ENCODE measurements around the gene RBFOX1. TPM values are rescaled to one million over a fixed set of nuclear protein-coding genes. Genes with fewer than 3 reads are reported as not detected.

Gene RBFOX1
- total and polyA plus RNA-seq, 10 of the 15 experiments (the other 5 are each of a cell fraction or from before 2014, with no cell fraction given), result 0.87 TPM; not detected in 9

- no TSS peak for BruUV-seq (replicated peaks)
- Histone ChIP-seq H2AFZ (ENCODE audit: control insufficient read depth, low read depth, low read length) (no peak overlapping the region), H3K36me3 (ENCODE audit: control insufficient read depth in 2 of 2, insufficient read depth in 2 of 2, low read length in 1 of 2) (no peaks in the 10 kb centered on the region), H3K4me3 (no peak overlapping the region), H3K9ac (ENCODE audit: control insufficient read depth, insufficient read depth, low read length) (no peak overlapping the region), H3K27me3 (replicated peaks in 1 of 2; ENCODE audit: control insufficient read depth in 2 of 2, insufficient read depth in 2 of 2, low read length in 1 of 2) (no peaks in the 10 kb centered on the region), H4K20me1 (ENCODE audit: control insufficient read depth, insufficient read depth) (no peaks in the 10 kb centered on the region), H3K9me3 (replicated peaks; ENCODE audit: control insufficient read depth, insufficient read depth, low read length) (no peaks in the 10 kb centered on the region; the same call in 2 of the 3 replicates), H3K79me2 (ENCODE audit: control insufficient read depth, insufficient read depth, low read length) (no peaks in the 10 kb centered on the region), H3K27ac (ENCODE audit: control insufficient read depth, insufficient read depth) (no peak overlapping the region), H3K4me2 (ENCODE audit: control insufficient read depth, insufficient read depth) (no peak overlapping the region), H3K4me1 (ENCODE audit: control insufficient read depth, insufficient read depth, low read length) (no peaks in the 10 kb centered on the region)
- POLR2A ChIA-PET, result no interaction called here
- TF ChIP-seq CBX3 (IDR thresholded peaks at IDR 0.05; ENCODE audit: borderline replicate concordance, low read depth) (no peak), NFIC (IDR thresholded peaks at IDR 0.05; ENCODE audit: low read depth, low read length) (no peak), ASH2L (IDR thresholded peaks at IDR 0.05; ENCODE audit: borderline replicate concordance, low read depth) (no peak), NR2C2 (IDR thresholded peaks at IDR 0.05; ENCODE audit: borderline replicate concordance, control insufficient read depth, insufficient read length, low read depth) (no peak)
- intact Hi-C loops (cut with micrococcal nuclease; ENCODE audit: unreplicated experiment), result no loop called here
- RAD21 ChIA-PET (ENCODE audit: unreplicated experiment), result no interaction called here
- CTCF ChIA-PET, result no interaction called here
- in situ Hi-C loops (cut with MboI), result loop anchor here (10.0 kb wide), 1 partner anchor 56 kb away; no protein-coding TSS in a partner anchor
- FAIRE-seq (no peak), ATAC-seq (no peak), DNase-seq (ENCODE audit: low read depth, low spot score) (no peak)
- SMC1A ChIA-PET (ENCODE audit: uncharacterized antibody, unreplicated experiment), result no interaction called here
- WGBS (ENCODE audit: insufficient coverage, insufficient replicate concordance, low lambda C conversion rate, missing lambda C conversion rate), result 0% methylated on average over 2 of the region's 3 CpGs
Measured at GRCh38 chr16:7601100-7601499, 268.5 kb downstream of the RBFOX1 start.

GRCh38 chr16:7602291-7602950 lies 269.8 kb downstream of the RBFOX1 start:
- WGBS (ENCODE audit: insufficient coverage, insufficient replicate concordance, low lambda C conversion rate, missing lambda C conversion rate), result 12% methylated on average over 7 of the region's 7 CpGs
- H3K4me3 ChIP-seq, result no peak overlapping the region
- no peak for DNase-seq (ENCODE audit: low read depth, low spot score)
- no peaks in the 10 kb centered on the region for H4K20me1 ChIP-seq (ENCODE audit: control insufficient read depth, insufficient read depth)
- no peaks in the 10 kb centered on the region for H3K4me1 ChIP-seq (ENCODE audit: control insufficient read depth, insufficient read depth, low read length)
- TF ChIP-seq ZBED1 (IDR thresholded peaks at IDR 0.05; ENCODE audit: borderline replicate concordance) (no peak), IRF3 (IDR thresholded peaks at IDR 0.05) (no peak), SPI1 (IDR thresholded peaks at IDR 0.05; ENCODE audit: borderline replicate concordance, insufficient read depth, low read depth, low read length) (no peak), POU2F2 (IDR thresholded peaks at IDR 0.05; ENCODE audit: borderline replicate concordance, low read depth, low read length) (no peak), CHD1 (IDR thresholded peaks at IDR 0.05; ENCODE audit: low read depth, low read length) (no peak)
- in situ Hi-C loops (cut with MboI), result loop anchor here (10.0 kb wide), 1 partner anchor 58 kb away; no protein-coding TSS in a partner anchor
- H3K79me2 ChIP-seq (ENCODE audit: control insufficient read depth, insufficient read depth, low read length), result no peaks in the 10 kb centered on the region
- SMC1A ChIA-PET (ENCODE audit: uncharacterized antibody, unreplicated experiment), result no interaction called here
- FAIRE-seq, result no peak
- no peak overlapping the region for H3K4me2 ChIP-seq (ENCODE audit: control insufficient read depth, insufficient read depth)
- H3K9me3 ChIP-seq (replicated peaks; ENCODE audit: control insufficient read depth, insufficient read depth, low read length), result no peaks in the 10 kb centered on the region; the same call in 2 of the 3 replicates
- no peak for ATAC-seq
- H3K27ac ChIP-seq (ENCODE audit: control insufficient read depth, insufficient read depth), result no peak overlapping the region
- H3K36me3 ChIP-seq (ENCODE audit: control insufficient read depth in 2 of 2, insufficient read depth in 2 of 2, low read length in 1 of 2), result no peaks in the 10 kb centered on the region
- intact Hi-C loops (cut with micrococcal nuclease; ENCODE audit: unreplicated experiment), result no loop called here
- CTCF ChIA-PET, result no interaction called here
- H3K27me3 ChIP-seq (replicated peaks in 1 of 2; ENCODE audit: control insufficient read depth in 2 of 2, insufficient read depth in 2 of 2, low read length in 1 of 2), result no peaks in the 10 kb centered on the region
- no peak overlapping the region for H2AFZ ChIP-seq (ENCODE audit: control insufficient read depth, low read depth, low read length)
- no peak overlapping the region for H3K9ac ChIP-seq (ENCODE audit: control insufficient read depth, insufficient read depth, low read length)
- no TSS peak for BruUV-seq (replicated peaks)
- RAD21 ChIA-PET (ENCODE audit: unreplicated experiment), result no interaction called here
- POLR2A ChIA-PET, result no interaction called here

All from GM12878 (cell line).